Measurements from ENCODE around the gene RNF2. TPM values are rescaled to one million over a fixed set of nuclear protein-coding genes. Genes with fewer than 3 reads are reported as not detected.

Gene RNF2
- total RNA-seq, 2 experiments from 2014 or later, result 17.8 to 24.7 TPM

DNA sequence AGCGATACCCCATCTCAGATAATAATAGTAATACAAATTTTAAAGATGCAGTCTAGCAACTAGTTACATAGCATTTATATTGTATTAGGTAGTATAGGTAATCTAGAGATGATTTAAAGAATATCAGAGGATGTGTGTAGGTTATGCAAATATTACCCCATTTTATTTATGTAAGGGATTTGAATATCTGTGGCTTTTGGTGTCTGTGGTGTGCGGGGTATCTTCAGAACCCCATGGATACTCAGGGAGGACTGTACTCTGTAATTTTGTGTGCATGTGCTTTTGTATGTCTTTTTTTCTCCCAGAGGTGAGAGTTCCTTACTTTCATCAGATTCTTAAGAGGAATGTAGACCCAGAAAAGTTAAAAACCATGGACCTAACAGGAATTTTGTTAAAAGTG, 12.8 kb downstream of the RNF2 start:
- intact Hi-C loops (cut with micrococcal nuclease; ENCODE audit: unreplicated experiment), result no loop called here
- TF ChIP-seq CTCF (conservative IDR thresholded peaks at IDR 0.05; ENCODE audit: low read length) (no peak), EZH2phosphoT487 (IDR thresholded peaks at IDR 0.05; ENCODE audit: borderline replicate concordance, low read depth, low read length) (no peak)
- H3K4me2 ChIP-seq (ENCODE audit: low read length), result no peak overlapping the region
- CTCF ChIA-PET (ENCODE audit: unreplicated experiment), result no interaction called here
- no peaks in the 10 kb centered on the region for H3K9me3 ChIP-seq (ENCODE audit: low read length)
- 0 out of 2 replicates have a peak, but pooled peaks cover 2% of the 10 kb centered on the region for H4K20me1 ChIP-seq (ENCODE audit: insufficient read depth, low read length)
- H3K79me2 ChIP-seq (ENCODE audit: insufficient read depth, low read depth, low read length), result peaks cover 67% of the 10 kb centered on the region
- H3K4me3 ChIP-seq (ENCODE audit: low read depth, low read length, poor library complexity, severe bottlenecking), result no peak overlapping the region
- H3K36me3 ChIP-seq (ENCODE audit: insufficient read depth, low read length), result no peaks in the 10 kb centered on the region; the same call in 1 of the 2 replicates
- no peaks in the 10 kb centered on the region for H3K9me2 ChIP-seq (ENCODE audit: insufficient read depth, low read length)
- peaks cover 5% of the 10 kb centered on the region for H3K4me1 ChIP-seq (ENCODE audit: insufficient read depth, low read length, poor library complexity, severe bottlenecking)
- no peak overlapping the region for H2AFZ ChIP-seq (ENCODE audit: low read length)
- no TSS peak for BruUV-seq (replicated peaks)
- POLR2A ChIA-PET, result interaction anchor here (0.6 to 1.2 kb wide), 3 partner anchors 12 to 729 kb away, joined by 3 to 4 read pairs (median 3); no protein-coding TSS in a partner anchor
- no peak for DNase-seq (ENCODE audit: low spot score)
- H3K27ac ChIP-seq (ENCODE audit: low read depth, low read length, poor library complexity, severe bottlenecking), result no peak overlapping the region

DNA sequence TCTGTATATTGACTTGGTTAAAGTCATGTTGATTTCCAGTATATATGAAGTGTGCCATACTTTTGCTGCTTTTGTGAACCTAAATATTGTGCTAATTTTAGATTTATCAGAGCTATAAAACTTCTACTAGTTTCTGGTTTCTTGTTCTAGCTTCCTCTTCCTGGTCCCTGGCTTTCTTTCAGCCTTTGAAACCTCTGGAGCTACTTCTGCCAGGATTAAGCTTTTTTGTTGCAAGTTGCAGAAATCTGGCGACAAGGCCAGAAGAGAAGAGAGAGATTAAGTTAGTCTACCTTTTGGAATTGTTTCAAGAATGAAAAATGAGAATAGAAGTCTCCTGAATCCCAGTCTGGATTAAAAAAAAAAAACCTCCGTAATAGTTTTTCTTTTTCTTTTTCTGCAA, 13.5 kb downstream of the RNF2 start:
- no peak overlapping the region for H2AFZ ChIP-seq (ENCODE audit: low read length)
- H3K27ac ChIP-seq (ENCODE audit: low read depth, low read length, poor library complexity, severe bottlenecking), result no peak overlapping the region
- CTCF ChIA-PET (ENCODE audit: unreplicated experiment), result no interaction called here
- peaks cover 5% of the 10 kb centered on the region for H3K4me1 ChIP-seq (ENCODE audit: insufficient read depth, low read length, poor library complexity, severe bottlenecking)
- intact Hi-C loops (cut with micrococcal nuclease; ENCODE audit: unreplicated experiment), result no loop called here
- no peak overlapping the region for H3K4me3 ChIP-seq (ENCODE audit: low read depth, low read length, poor library complexity, severe bottlenecking)
- no peak overlapping the region for H3K4me2 ChIP-seq (ENCODE audit: low read length)
- 0 out of 2 replicates have a peak, but pooled peaks cover 6% of the 10 kb centered on the region for H3K9me3 ChIP-seq (ENCODE audit: low read length)
- TF ChIP-seq CTCF (conservative IDR thresholded peaks at IDR 0.05; ENCODE audit: low read length) (no peak), EZH2phosphoT487 (IDR thresholded peaks at IDR 0.05; ENCODE audit: borderline replicate concordance, low read depth, low read length) (no peak)
- H3K79me2 ChIP-seq (ENCODE audit: insufficient read depth, low read depth, low read length), result peaks cover 69% of the 10 kb centered on the region; the same call in 1 of the 2 replicates
- no peak for DNase-seq (ENCODE audit: low spot score)
- H3K9me2 ChIP-seq (ENCODE audit: insufficient read depth, low read length), result no peaks in the 10 kb centered on the region
- H4K20me1 ChIP-seq (ENCODE audit: insufficient read depth, low read length), result no peaks in the 10 kb centered on the region
- no TSS peak for BruUV-seq (replicated peaks)
- POLR2A ChIA-PET, result interaction anchor here (0.6 to 1.2 kb wide), 4 partner anchors 13 to 728 kb away, joined by 3 to 4 read pairs (median 4); no protein-coding TSS in a partner anchor
- H3K36me3 ChIP-seq (ENCODE audit: insufficient read depth, low read length), result no peaks in the 10 kb centered on the region; the same call in 1 of the 2 replicates

DNA sequence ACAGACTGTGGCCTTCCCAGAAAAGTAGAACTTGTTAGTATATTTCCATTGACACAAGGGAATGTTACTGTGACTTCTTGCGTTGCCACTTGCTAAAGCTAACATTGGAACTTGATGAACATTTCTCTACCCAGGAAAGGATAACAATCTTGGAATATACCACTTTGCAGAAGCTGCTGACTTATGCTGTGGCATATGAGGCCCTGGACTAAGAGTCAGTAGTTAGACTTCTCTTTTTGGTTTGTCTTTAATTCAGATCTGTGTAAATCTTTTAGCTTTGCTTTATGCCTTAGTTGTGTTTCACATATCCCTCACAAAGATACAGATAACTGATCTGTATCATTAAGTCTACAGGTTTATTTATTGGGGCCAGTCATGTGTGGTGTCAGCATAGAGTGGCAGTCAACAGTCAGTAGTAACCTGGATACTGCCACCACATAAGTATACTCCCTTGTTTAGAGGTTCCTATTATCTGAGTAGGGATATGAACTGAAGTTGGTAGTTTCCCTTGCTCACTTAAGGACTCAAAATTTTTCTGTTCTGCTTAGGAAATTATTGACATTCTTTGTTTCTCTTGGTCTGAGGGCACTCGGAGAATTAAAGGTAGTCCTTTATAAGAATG, 14.7 kb downstream of the RNF2 start:
- Histone ChIP-seq H3K9me2 (ENCODE audit: insufficient read depth, low read length) (no peaks in the 10 kb centered on the region), H3K4me2 (ENCODE audit: low read length) (no peak overlapping the region), H3K4me3 (ENCODE audit: low read depth, low read length, poor library complexity, severe bottlenecking) (no peak overlapping the region), H2AFZ (ENCODE audit: low read length) (no peak overlapping the region), H3K9me3 (ENCODE audit: low read length) (0 out of 2 replicates have a peak, but pooled peaks cover 14% of the 10 kb centered on the region), H3K36me3 (ENCODE audit: insufficient read depth, low read length) (0 out of 2 replicates have a peak, but pooled peaks cover 2% of the 10 kb centered on the region), H4K20me1 (ENCODE audit: insufficient read depth, low read length) (no peaks in the 10 kb centered on the region), H3K27ac (ENCODE audit: low read depth, low read length, poor library complexity, severe bottlenecking) (no peak overlapping the region), H3K79me2 (ENCODE audit: insufficient read depth, low read depth, low read length) (peaks cover 78% of the 10 kb centered on the region; the same call in 1 of the 2 replicates), H3K4me1 (ENCODE audit: insufficient read depth, low read length, poor library complexity, severe bottlenecking) (peaks cover 5% of the 10 kb centered on the region)
- ChIA-PET POLR2A (interaction anchor here (0.6 to 1.0 kb wide), 2 partner anchors 9 to 22 kb away, joined by 4 read pairs; no protein-coding TSS in a partner anchor), CTCF (ENCODE audit: unreplicated experiment) (no interaction called here)
- DNase-seq (ENCODE audit: low spot score), result no peak
- intact Hi-C loops (cut with micrococcal nuclease; ENCODE audit: unreplicated experiment), result no loop called here
- BruUV-seq (replicated peaks), result no TSS peak
- TF ChIP-seq CTCF (conservative IDR thresholded peaks at IDR 0.05; ENCODE audit: low read length) (no peak), EZH2phosphoT487 (IDR thresholded peaks at IDR 0.05; ENCODE audit: borderline replicate concordance, low read depth, low read length) (no peak)

Data from OCI-LY7 (cell line).